ENCODE data around the gene CAPN9.

DNA sequence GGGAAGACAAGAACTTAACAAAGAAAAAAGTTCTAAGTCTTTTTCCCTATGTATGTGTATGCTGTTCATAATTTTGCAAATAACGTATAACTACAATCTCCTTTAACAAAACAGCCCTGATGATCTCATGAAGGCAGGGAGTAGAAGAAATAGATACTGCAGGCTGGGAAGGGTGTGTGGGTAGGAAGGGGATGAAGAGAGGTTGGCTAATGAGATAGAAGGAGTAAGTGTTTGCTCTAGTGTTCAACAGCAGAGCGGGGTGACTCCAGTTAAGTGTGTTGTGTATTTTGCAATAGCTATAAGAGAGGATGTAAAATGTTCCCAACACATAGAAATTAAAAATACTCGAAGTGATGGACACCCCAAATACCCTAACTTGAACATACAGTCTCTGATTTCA lies 101.0 kb downstream of the CAPN9 start:
- TF ChIP-seq REPIN1 (tag by site-specific recombination; IDR thresholded peaks at IDR 0.05; ENCODE audit: low read depth) = no peak
- no peak for TF ChIP-seq CTCF (tag by site-specific recombination; IDR thresholded peaks at IDR 0.05)
- TF ChIP-seq PRDM10 (tag by site-specific recombination; IDR thresholded peaks at IDR 0.05) = no peak
